ENCODE measurements around the gene MEN1. TPM values are rescaled to one million over a fixed set of nuclear protein-coding genes. Genes with fewer than 3 reads are reported as not detected.
A peak's percentile ranks its signal among the peaks of the same experiment; 100 is the strongest.

MEN1 gene
- total RNA-seq, 1 donor from 2014 or later = 8.7 TPM

DNA sequence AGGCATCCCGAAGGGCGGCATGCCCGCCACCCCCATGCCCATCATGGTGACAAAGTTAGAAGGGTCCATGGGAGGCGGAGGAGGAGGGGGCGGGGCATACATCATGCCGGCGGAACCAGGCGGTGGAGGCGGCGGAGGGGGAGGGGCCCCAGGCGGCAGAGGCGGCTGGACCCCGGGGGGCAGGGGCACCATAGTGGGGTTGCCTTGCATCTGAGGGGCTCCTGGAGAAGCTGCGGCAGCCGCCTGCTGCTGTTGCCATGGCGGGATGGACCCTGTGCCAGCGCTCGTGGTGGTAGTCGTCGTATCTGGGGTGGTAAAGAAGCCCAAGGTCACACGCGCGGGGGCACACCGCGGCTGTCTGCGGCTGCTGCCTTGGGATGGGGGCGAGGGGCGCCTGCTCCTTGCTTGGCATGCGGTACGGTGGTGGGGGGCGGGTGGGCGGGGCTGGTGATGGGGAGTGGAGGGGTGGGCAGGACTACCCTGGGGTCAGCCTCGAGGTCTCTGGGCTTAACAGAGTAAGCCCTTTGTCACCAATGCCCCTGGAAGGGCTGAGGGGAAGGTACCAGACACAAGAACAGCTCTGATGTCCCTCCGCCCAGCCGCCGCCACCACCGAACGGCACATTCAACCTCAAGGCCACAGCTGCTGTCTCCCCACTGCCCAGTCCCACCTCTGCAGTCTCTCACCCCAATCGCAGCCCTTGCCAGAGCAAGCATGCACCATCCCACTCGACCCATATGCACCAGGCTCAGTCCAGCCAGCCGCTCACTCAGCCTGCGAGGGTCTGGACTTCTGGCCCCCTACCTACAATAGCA is 44.3 kb downstream of the MEN1 start:
- Histone ChIP-seq H3K36me3 (peaks cover 77% of the 10 kb centered on the region), H3K27ac (replicated peaks) (no peak overlapping the region), H3K9me3 (replicated peaks) (no peaks in the 10 kb centered on the region), H3K4me3 (no peak overlapping the region), H3K27me3 (ENCODE audit: low read depth) (no peaks in the 10 kb centered on the region), H3K4me1 (peaks cover 76% of the 10 kb centered on the region)
- no peak for DNase-seq
- TF ChIP-seq, protein P1, sequence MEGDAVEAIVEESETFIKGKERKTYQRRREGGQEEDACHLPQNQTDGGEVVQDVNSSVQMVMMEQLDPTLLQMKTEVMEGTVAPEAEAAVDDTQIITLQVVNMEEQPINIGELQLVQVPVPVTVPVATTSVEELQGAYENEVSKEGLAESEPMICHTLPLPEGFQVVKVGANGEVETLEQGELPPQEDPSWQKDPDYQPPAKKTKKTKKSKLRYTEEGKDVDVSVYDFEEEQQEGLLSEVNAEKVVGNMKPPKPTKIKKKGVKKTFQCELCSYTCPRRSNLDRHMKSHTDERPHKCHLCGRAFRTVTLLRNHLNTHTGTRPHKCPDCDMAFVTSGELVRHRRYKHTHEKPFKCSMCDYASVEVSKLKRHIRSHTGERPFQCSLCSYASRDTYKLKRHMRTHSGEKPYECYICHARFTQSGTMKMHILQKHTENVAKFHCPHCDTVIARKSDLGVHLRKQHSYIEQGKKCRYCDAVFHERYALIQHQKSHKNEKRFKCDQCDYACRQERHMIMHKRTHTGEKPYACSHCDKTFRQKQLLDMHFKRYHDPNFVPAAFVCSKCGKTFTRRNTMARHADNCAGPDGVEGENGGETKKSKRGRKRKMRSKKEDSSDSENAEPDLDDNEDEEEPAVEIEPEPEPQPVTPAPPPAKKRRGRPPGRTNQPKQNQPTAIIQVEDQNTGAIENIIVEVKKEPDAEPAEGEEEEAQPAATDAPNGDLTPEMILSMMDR (IDR thresholded peaks at IDR 0.05; ENCODE audit: borderline replicate concordance) = no peak
- intact Hi-C loops (cut with micrococcal nuclease) = no loop called here

DNA sequence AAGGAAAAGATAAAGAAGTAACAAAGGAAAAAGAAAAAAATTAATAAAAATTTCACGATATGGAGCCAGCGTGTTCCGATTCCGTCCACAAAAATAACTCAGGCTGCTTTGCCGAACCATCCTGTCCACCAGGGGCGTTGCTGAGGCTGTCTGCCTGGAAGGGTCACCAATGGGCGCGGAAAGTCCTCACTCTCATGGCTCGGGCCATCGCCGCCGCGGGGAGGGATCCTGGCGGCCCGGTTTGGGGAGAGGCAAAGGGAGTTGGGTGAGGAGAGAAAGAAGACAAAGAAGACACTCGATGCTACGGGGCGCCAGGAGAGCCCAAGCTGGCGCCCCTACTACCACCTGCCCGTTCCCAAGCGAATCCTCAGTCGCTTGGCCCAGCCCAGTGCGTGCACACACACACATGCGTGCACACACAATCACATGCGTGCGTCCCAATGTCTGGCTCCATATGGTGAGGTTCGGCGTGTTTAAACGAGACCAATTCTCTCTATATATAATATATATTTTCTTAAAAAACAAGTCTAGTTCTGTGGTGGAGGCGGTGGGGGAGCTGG is 45.0 kb downstream of the MEN1 start:
- H3K27ac ChIP-seq (replicated peaks) = peak overlapping the region; percentile 89
- H3K36me3 ChIP-seq = peaks cover 70% of the 10 kb centered on the region
- H3K27me3 ChIP-seq (ENCODE audit: low read depth) = no peaks in the 10 kb centered on the region
- intact Hi-C loops (cut with micrococcal nuclease) = no loop called here
- TF ChIP-seq, protein P1 (IDR thresholded peaks at IDR 0.05; ENCODE audit: borderline replicate concordance) = peak; percentile 35
- H3K4me3 ChIP-seq = no peak overlapping the region
- H3K9me3 ChIP-seq (replicated peaks) = no peaks in the 10 kb centered on the region
- H3K4me1 ChIP-seq = peaks cover 83% of the 10 kb centered on the region
- DNase-seq = no peak

DNA sequence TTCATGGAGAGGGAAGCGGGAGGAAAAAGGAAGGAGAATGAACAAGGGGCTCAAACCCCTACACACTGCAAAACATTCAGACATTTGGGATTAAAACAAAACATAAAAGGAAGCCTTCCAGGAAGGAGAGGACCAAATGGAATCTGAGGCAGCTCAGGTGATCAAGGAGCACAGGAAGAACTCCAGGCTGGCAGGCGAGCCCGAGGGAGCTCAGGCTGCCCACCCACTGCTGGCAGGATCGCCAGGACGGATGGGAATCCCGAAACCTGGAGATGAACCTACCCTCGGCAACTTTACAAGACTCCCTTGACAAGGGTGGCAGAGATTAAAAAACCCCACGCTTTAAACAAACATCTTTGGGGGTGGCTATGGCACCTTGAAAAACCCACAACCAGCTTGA is 45.6 kb downstream of the MEN1 start:
- Histone ChIP-seq H3K4me3 (no peak overlapping the region), H3K27me3 (ENCODE audit: low read depth) (no peaks in the 10 kb centered on the region), H3K9me3 (replicated peaks) (no peaks in the 10 kb centered on the region), H3K36me3 (peaks cover 64% of the 10 kb centered on the region), H3K4me1 (peaks cover 86% of the 10 kb centered on the region), H3K27ac (replicated peaks) (peak overlapping the region; percentile 89)
- DNase-seq = no peak
- TF ChIP-seq, protein P1 (IDR thresholded peaks at IDR 0.05; ENCODE audit: borderline replicate concordance) = no peak
- intact Hi-C loops (cut with micrococcal nuclease) = no loop called here

DNA sequence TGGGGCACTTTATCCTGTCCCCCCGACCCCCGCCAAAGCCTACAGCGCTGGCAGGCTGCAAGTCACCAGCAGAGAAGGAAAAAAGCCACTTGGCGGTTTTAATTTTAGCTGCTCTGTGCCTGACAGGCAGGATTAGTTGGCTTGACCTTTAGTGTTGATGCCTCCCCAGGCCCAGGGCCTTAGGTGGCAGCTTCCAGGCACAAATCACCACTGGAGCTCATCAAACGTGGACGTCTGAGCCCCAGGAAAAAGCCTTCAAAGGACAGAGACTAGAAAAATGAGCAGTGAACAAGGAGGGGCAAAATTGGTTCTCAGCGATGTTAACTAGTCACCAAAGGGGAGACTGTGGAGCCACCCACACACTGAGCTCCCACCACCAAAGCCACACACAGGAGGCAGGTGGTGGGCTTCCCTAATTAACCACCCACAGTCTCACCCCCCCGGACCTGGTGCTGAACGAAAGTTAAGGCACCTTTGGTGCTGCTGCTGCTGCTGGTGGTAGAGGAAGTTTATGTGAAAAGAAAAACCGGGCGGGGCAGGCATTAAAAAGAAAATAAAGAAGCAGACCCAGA is 46.2 kb downstream of the MEN1 start:
- H3K36me3 ChIP-seq = peaks cover 58% of the 10 kb centered on the region

DNA sequence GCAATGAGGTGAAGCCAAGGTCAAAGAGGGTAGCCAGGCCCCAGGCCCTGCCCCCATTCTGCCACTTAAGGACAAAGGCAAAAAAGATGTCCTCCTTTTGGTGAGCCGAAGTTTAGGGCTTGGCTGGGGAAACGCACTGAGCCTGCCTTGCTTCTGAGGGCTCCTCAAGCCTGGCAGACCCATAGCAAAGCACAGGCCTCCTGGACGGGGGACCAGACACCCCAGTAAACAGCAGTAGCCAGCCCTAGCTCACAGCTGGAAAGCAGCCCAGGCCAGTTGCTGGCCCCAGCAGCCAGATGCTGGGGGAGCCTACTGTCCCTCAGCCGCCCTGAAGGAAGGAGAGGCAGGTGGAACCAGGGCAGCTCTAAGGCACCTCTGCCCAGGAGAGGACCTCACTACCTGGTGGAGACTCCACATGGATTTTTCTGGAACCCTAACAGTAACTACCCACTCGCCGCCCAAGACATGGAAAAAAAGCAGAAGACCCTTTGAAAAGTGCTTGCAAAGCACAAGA is 46.8 kb downstream of the MEN1 start:
- DNase-seq = no peak
- Histone ChIP-seq H3K4me1 (peaks cover 90% of the 10 kb centered on the region), H3K36me3 (peaks cover 52% of the 10 kb centered on the region), H3K9me3 (replicated peaks) (no peaks in the 10 kb centered on the region), H3K27me3 (ENCODE audit: low read depth) (no peaks in the 10 kb centered on the region), H3K4me3 (peak overlapping the region; percentile 7), H3K27ac (replicated peaks) (peak overlapping the region; percentile 89)
- TF ChIP-seq, protein P1 (IDR thresholded peaks at IDR 0.05; ENCODE audit: borderline replicate concordance) = no peak
- intact Hi-C loops (cut with micrococcal nuclease) = no loop called here

More for the DNA sequence above, 46.2 kb downstream of the MEN1 start:
- TF ChIP-seq, protein P1 (IDR thresholded peaks at IDR 0.05; ENCODE audit: borderline replicate concordance) = no peak
- intact Hi-C loops (cut with micrococcal nuclease) = no loop called here
- DNase-seq = no peak
- H3K4me3 ChIP-seq = peak overlapping the region; percentile 7
- H3K27ac ChIP-seq (replicated peaks) = peak overlapping the region; percentile 89
- no peaks in the 10 kb centered on the region for H3K27me3 ChIP-seq (ENCODE audit: low read depth)
- H3K9me3 ChIP-seq (replicated peaks) = no peaks in the 10 kb centered on the region
- peaks cover 90% of the 10 kb centered on the region for H3K4me1 ChIP-seq
